OCI-LY3 (cell line): ENCODE results near the gene TACC2.

Source experiments
- H2AFZ ChIP-seq: fragments of 200-600, 300-600 bp; shearing (Covaris generic); 2 replicates; pipeline ENCODE4 v1.6.0; 2014; ENCODE audit warnings: antibody characterized with exemption, low read depth, low read length
- H3K27ac ChIP-seq: fragments of 200-600, 300-600 bp; sonication (generic); 2 replicates; pipeline ENCODE4 v1.5.1; 2014; ENCODE audit warnings: mild to moderate bottlenecking, low read length, moderate library complexity, mixed read lengths
- H3K27me3 ChIP-seq: fragments of 200-600, 300-600 bp; sonication (generic); 2 replicates; pipeline ENCODE4 v1.6.1; 2014; ENCODE audit warnings: low read depth, low read length, mixed read lengths
- H3K36me3 ChIP-seq: fragments of 200-600, 300-600 bp; sonication (generic); replicated peaks from 2 replicates; pipeline ENCODE3; 2014; ENCODE audit warnings: low read depth, low read length, mixed read lengths
- H3K4me1 ChIP-seq: fragments of 300-600, 200-600 bp; sonication (generic); 2 replicates; pipeline ENCODE4 v1.6.1; 2014; ENCODE audit warnings: low read length, mixed read lengths
- H3K4me2 ChIP-seq: fragments of 200-600, 300-600 bp; sonication (generic); 2 replicates; pipeline ENCODE4 v1.6.1; 2014; ENCODE audit warnings: low read length, mixed read lengths
- H3K4me3 ChIP-seq: fragments of 300-600, 200-600 bp; sonication (generic); 2 replicates; pipeline ENCODE4 v1.5.1; 2014; ENCODE audit warnings: antibody characterized with exemption, mild to moderate bottlenecking, low read length, moderate library complexity
- H3K79me2 ChIP-seq: fragments of 300-600, 200-600 bp; shearing (Covaris generic); 2 replicates; pipeline ENCODE4 v1.6.1; 2014; ENCODE audit warnings: mild to moderate bottlenecking, low read length, mixed read lengths
- H3K9ac ChIP-seq: fragments of 300-600, 200-600 bp; shearing (Covaris generic); 2 replicates; pipeline ENCODE4 v1.6.0; 2014; ENCODE audit warnings: mild to moderate bottlenecking, low read length, moderate library complexity
- H3K9me3 ChIP-seq: fragments of 200-600, 300-600 bp; shearing (Covaris generic); 2 replicates; pipeline ENCODE4 v1.6.1; 2014; ENCODE audit warnings: low read length, mixed read lengths; ENCODE audit not compliant: insufficient read depth
- H4K20me1 ChIP-seq: fragments of 200-600, 300-600 bp; sonication (generic); 2 replicates; pipeline ENCODE4 v1.6.1; 2016; ENCODE audit warnings: low read length, mixed read lengths; ENCODE audit not compliant: insufficient read depth
- EZH2phosphoT487 ChIP-seq: fragments of 200-600 bp; shearing (Covaris generic); IDR thresholded peaks from 2 replicates; pipeline ENCODE4 v1.6.1; 2018; ENCODE audit warnings: antibody characterized with exemption, mixed run types, low read depth
- TF ChIP-seq, protein P1 (sequence below): fragments of 200-600, 300-600 bp; sonication (generic); IDR thresholded peaks from 2 replicates; pipeline ENCODE4 v1.5.1; 2014; ENCODE audit warnings: antibody characterized with exemption, low read length, low read depth

Gene TACC2

DNA sequence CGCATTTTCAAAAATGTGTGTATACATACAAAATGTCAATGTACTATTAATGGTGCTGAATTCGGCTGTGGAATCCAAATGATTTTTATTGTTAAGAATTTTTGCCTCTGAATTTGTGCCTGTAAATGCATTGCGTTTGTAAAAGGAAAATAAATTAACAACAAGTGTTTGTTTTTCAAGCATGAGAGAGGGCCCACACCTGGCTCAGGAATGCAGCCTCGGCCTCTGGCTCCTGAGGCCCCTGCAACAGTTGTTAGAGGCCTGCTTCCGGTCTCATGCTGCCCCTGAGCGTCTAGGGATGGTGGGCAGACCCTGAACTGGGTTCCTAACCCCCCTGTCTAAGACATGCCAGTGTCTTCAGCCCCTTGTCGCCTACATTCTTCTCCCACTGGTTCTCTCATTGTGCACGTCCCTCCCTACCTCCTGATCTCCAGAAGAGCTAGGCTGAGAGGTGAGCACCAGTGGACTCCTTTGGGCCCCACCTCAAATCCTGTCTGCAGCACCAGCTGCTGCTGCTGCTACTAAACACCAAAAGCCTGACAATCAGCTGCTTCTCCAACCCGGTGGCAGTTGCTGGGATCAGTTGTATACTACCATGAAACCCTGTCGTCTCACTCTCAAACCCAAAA is 280.2 kb downstream of the TACC2 start:
- Histone ChIP-seq H3K36me3 (no peaks in the 10 kb centered on the region), H3K9me3 (no peaks in the 10 kb centered on the region), H3K4me3 (no peak overlapping the region), H3K4me2 (no peak overlapping the region), H3K9ac (no peak overlapping the region), H2AFZ (no peak overlapping the region), H4K20me1 (no peaks in the 10 kb centered on the region), H3K4me1 (peaks cover 9% of the 10 kb centered on the region; the same call in 1 of the 2 replicates), H3K27me3 (0 out of 2 replicates have a peak, but pooled peaks cover 2% of the 10 kb centered on the region), H3K27ac (no peak overlapping the region), H3K79me2 (no peaks in the 10 kb centered on the region)
- TF ChIP-seq, protein P1, sequence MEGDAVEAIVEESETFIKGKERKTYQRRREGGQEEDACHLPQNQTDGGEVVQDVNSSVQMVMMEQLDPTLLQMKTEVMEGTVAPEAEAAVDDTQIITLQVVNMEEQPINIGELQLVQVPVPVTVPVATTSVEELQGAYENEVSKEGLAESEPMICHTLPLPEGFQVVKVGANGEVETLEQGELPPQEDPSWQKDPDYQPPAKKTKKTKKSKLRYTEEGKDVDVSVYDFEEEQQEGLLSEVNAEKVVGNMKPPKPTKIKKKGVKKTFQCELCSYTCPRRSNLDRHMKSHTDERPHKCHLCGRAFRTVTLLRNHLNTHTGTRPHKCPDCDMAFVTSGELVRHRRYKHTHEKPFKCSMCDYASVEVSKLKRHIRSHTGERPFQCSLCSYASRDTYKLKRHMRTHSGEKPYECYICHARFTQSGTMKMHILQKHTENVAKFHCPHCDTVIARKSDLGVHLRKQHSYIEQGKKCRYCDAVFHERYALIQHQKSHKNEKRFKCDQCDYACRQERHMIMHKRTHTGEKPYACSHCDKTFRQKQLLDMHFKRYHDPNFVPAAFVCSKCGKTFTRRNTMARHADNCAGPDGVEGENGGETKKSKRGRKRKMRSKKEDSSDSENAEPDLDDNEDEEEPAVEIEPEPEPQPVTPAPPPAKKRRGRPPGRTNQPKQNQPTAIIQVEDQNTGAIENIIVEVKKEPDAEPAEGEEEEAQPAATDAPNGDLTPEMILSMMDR, result no peak
- TF ChIP-seq EZH2phosphoT487, result no peak

DNA sequence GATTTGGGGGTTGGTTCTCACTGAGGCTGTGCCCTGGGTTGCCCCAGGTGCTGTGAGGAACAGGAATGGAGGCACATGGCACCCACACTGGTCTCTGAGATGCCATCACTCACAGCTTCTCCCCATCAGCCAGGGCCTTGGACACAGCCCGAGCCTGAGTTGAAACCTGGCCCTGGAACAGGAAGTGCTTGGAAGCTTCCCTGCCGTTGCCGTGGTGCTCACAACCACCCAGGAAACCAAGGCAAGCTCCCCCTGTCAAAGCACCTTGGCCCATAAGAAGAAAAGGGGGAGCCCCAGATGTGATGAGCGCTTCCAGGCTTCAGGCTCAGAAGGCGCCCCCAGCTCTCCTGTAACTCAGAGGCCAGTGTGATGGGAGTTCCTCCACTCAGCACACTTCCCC is 282.1 kb downstream of the TACC2 start, which contains the start of gene BTBD16:
Gene BTBD16 (plus strand): TSS at position 221 of the 400 bp plus-strand sequence. CDS start 3,786 bp downstream, outside the sequence.
- no peak within 1 kb of the TSS for H3K4me2 ChIP-seq
- no peaks in the 10 kb centered on the region for H3K36me3 ChIP-seq
- H3K79me2 ChIP-seq, result no peaks in the 10 kb centered on the region
- no peak within 1 kb of the TSS for H3K4me3 ChIP-seq
- H4K20me1 ChIP-seq, result no peaks in the 10 kb centered on the region
- TF ChIP-seq, protein P1, result no peak
- no peak for TF ChIP-seq EZH2phosphoT487
- no peak within 1 kb of the TSS for H2AFZ ChIP-seq
- no peaks in the 10 kb centered on the region for H3K9me3 ChIP-seq
- peaks cover 2% of the 10 kb centered on the region; the same call in 1 of the 2 replicates for H3K27me3 ChIP-seq
- peaks cover 4% of the 10 kb centered on the region; the same call in 1 of the 2 replicates for H3K4me1 ChIP-seq
- no peak within 1 kb of the TSS for H3K9ac ChIP-seq
- no peak within 1 kb of the TSS for H3K27ac ChIP-seq

DNA sequence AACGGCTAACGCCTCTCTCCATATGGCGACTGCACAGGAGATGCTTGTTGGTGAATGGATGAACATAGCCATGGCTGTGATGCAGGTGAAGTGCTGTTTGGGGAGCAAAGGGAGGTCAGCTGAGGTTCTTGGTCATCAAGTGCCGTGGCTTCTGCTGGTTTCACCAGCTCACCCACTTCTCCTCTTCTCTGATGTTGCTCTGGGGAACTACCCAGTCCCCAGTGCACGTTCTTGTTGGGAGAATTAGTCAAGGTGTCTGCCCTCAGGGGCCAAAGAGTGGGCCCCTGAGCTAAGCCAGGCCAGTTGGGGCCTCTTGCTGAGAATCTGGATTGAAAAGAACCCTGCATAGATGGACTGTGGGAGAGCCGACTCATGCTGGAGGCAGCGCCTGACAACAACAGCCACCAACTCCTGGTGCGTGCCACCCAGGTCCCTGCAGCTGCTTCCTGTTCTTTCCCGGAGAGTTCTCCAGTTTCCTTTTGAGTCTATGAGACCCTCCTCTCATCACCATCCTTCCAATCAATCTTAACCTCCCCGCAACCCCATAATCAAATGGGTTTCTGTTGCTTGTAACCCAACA is 285.1 kb downstream of the TACC2 start:
- no peaks in the 10 kb centered on the region for H3K36me3 ChIP-seq
- H3K4me1 ChIP-seq, result no peaks in the 10 kb centered on the region
- no peaks in the 10 kb centered on the region for H4K20me1 ChIP-seq
- no peaks in the 10 kb centered on the region for H3K79me2 ChIP-seq
- no peak overlapping the region for H2AFZ ChIP-seq
- no peak overlapping the region for H3K4me2 ChIP-seq
- no peak overlapping the region for H3K4me3 ChIP-seq
- H3K9me3 ChIP-seq, result no peaks in the 10 kb centered on the region
- TF ChIP-seq, protein P1, result no peak
- no peak for TF ChIP-seq EZH2phosphoT487
- H3K27ac ChIP-seq, result no peak overlapping the region
- no peak overlapping the region for H3K9ac ChIP-seq
- H3K27me3 ChIP-seq, result peaks cover 6% of the 10 kb centered on the region

DNA sequence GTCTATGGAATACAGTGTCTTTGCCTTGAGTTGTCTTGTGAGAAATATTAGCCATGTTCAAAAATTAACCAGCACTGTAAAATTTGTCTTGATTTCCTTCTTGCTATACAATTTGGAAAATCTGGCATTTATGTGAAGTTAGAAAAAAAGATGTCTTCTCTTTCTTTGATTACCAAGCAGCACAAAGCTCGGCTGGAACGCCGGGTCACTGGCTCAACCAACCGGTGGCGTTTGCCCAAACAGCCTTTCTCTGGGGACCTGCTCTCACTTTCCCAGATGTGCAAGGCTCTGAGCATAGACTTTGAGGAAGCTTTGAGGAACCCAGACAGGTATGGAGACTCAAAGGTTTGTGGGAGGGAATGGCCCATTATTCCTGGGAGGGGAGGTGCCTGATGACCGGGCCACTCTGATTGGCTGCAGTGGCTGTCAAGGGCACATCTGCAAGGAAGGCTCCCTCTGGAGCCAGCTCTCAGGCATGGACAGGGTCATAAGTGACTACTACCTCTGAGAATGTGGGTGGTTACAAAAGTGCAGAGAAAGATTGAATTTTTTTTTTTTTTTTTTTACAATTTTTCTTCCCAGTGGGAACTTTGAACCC is 287.7 kb downstream of the TACC2 start:
- no peak overlapping the region for H3K4me3 ChIP-seq
- H4K20me1 ChIP-seq, result no peaks in the 10 kb centered on the region
- H3K9ac ChIP-seq, result no peak overlapping the region
- TF ChIP-seq EZH2phosphoT487, result no peak
- TF ChIP-seq, protein P1, result no peak
- no peak overlapping the region for H3K27ac ChIP-seq
- H3K4me2 ChIP-seq, result no peak overlapping the region
- peaks cover 10% of the 10 kb centered on the region for H3K4me1 ChIP-seq
- H3K9me3 ChIP-seq, result no peaks in the 10 kb centered on the region
- H3K27me3 ChIP-seq, result peaks cover 9% of the 10 kb centered on the region
- no peaks in the 10 kb centered on the region for H3K36me3 ChIP-seq
- H3K79me2 ChIP-seq, result no peaks in the 10 kb centered on the region
- H2AFZ ChIP-seq, result no peak overlapping the region
